IPS-18c (cell line): ENCODE results near the gene ARRB1.
"Not testable (repeated sequence)": the region's sequence is repeated elsewhere in the genome, so short reads cannot be mapped to it uniquely, and the experiment has no call there.

Experiments
- H3K4me3 ChIP-seq: 2 replicates; pipeline ENCODE4 v1.7.0; 2013; ENCODE audit warnings: low read depth, mild to moderate bottlenecking, low read length, moderate library complexity; ENCODE audit not compliant: insufficient read depth
- H3K9me3 ChIP-seq: one replicate; pipeline ENCODE4 v1.6.1; 2013; ENCODE audit warnings: mild to moderate bottlenecking, low read length, moderate library complexity; ENCODE audit not compliant: control insufficient read depth, insufficient read depth

ARRB1 gene

DNA sequence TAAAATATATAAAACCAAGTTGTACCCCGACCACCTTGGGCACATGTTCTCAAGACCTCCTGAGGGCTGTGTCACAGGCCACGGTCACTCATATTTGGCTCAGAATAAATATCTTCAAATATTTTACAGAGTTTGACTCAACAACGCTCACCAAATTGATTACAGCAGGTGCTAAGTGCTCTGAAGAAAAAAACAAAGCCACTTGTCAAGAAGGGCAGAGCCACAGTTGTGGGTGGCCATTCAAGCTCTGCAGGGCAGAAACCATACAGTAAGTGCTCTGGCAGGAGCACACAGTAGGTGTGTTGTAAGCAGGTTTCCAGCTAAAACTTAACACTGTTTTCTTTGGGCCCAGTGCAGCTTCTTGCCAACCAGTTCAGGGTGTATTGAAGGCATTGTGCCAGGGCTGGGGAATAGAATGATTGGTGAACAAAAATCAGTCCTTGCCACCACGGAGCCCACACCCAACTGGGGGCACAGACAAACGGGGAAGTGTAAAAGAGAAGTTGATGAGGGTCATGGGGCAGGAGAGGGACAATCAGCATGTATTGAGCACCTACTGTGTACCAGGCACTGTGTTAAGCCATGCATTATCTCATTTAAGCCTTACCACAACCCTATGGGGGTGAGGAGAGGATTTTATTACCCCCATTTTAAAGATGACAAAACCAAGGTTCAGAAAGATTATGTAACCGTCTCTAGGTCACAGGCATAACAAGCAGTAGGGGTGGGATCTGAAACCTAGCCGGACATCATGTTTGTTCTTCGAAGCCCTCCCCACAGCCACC, 18.2 kb downstream of the ARRB1 start:
- H3K4me3 ChIP-seq, result no peak overlapping the region
- H3K9me3 ChIP-seq, result no peaks in the 10 kb centered on the region

DNA sequence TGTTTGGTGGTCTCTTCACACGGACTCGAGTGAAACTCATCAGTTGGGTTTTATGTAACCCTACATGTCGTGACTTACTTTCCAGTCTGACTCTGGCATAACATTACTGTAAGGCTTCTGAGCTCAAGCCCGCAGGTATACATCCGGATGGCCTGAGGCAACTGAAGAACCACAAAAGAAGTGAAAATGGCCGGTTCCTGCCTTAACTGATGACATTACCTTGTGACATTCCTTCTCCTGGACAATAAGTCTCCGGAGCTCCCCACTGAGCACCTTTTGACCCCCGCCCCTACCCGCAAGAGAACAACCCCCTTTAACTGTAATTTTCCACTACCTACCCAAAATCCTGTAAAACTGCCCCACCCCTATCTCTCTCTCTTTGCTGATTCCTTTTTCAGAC, 19.7 kb downstream of the ARRB1 start:
- H3K9me3 ChIP-seq, H3K4me3 ChIP-seq: not testable (repeated sequence)

DNA sequence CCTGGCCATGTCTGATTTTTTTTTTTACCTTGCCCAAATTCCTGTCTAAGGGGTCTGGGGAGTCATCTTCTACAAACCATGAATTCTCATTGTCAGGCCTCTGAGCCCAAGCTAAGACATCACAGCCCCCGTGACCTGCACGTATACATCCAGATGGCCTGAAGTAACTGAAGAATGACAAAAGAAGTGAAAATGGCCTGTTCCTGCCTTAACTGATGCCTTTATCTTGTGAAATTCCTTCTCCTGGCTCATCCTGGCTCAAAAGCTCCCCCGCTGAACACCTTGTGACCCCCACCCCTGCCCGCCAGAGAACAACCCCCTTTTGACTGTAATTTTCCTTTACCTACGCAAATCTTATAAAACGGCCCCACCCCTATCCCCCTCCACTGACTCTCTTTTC, 20.2 kb downstream of the ARRB1 start:
- H3K4me3 ChIP-seq, H3K9me3 ChIP-seq: not testable (repeated sequence)

DNA sequence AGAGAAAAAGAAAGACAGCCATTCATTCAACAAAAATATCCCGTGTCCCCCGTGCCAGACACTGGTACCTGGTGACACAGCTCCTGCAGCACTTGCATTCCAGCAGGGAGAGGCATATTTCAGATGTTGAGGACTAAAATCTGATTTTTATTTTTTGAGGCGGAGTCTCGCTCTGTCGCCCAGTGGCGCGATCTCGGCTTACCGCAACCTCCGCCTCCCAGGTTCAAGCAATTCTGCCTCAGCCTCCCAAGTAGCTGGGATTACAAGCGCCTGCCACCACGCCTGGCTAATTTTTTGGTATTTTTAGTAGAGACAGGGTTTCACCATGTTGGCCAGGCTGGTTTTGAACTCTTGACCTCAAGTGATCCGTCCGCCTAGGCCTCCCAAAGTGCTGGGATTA, 20.6 kb downstream of the ARRB1 start:
- H3K4me3 ChIP-seq, H3K9me3 ChIP-seq: not testable (repeated sequence)

GRCh38 chr11:75330291-75330690, 21.2 kb downstream of the ARRB1 start:
- Histone ChIP-seq H3K9me3 (no peaks in the 10 kb centered on the region), H3K4me3 (no peak overlapping the region)

DNA sequence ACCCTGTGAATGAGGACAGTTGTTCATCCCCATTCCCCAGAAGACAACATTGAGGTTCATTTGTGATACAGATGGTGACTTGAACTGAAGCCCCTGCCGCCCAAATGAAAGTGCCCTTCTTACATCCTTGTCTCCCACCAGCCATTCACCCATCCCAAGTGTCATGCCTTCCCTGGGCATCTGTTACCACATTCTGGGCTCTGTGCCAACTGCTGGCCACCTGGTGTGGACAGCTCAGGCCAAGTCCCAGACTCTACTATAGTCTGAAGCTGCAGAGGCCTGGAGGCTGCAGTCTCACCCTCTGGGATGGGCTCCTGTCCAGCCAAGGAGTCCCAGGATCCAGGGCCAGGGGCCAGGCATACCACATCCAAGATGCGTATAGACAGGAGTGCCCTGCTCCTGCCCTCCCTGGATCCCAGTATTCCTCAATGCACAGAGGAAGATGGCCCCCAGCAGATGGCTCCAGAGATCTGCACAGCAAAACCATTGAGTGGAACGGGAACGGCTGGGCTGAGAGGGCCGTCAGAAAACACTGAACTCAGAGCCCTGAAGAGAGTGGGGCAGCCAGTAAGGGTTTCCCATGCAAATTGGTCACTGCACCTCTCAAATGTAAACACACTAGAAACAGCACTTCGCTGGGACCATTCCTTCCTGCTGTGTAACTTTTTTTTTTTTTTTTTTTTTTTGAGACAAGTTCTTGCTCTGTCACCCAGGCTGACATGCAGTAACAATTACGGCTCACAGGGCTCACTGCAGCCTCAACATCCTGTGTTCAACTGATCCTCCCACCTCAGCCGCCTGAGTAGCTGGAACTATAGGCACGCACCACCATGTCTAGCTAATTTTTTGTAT, 22.8 kb downstream of the ARRB1 start:
- no peak overlapping the region for H3K4me3 ChIP-seq
- H3K9me3 ChIP-seq, result no peaks in the 10 kb centered on the region

GRCh38 chr11:75326439-75326810, 25.0 kb downstream of the ARRB1 start:
- no peaks in the 10 kb centered on the region for H3K9me3 ChIP-seq
- H3K4me3 ChIP-seq, result no peak overlapping the region

- no peaks in the 10 kb centered on the region for H3K9me3 ChIP-seq
- H3K4me3 ChIP-seq, result no peak overlapping the region
Observed at GRCh38 chr11:75325713-75326438, 25.6 kb downstream of the ARRB1 start.

DNA sequence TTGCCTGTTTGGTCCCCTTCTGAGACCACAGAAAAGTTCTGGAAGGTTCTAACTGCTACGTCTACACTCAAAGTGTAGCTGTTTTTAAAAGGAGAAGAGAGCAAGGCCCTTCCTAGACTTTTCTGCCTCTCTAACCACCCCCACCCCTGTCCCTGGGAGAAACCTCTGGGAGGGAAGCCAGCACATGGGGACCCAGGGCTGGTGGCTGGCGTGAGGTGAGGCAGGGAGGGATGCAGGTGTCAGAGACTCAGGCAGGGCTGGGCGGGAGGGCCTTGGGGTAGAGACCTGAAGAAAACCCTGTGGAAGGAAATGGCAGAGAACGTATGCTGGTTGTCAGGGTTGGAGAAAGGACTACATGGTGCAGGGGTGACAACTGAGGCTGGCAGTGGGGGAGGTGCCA, 26.7 kb downstream of the ARRB1 start:
- Histone ChIP-seq H3K9me3 (no peaks in the 10 kb centered on the region), H3K4me3 (no peak overlapping the region)

DNA sequence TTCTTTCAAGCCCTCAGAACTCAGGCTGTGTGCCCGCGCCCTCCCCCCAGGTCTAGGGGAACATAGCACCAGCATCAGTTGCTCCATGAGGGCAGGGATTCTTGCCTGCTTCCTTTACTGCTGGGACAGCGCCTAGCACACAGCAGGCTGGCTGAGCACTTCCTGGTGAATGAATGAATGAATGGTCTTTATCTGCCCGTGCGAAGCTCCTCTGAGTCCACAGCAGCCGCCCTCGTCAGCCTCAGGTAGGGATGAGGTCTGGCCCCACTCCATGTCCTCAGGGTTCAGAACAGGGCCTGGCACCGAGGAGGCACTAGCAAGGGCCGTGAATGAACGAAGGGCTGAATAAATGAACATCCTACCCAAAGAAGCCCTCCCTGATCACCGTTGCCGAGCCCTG, 27.3 kb downstream of the ARRB1 start:
- no peak overlapping the region for H3K4me3 ChIP-seq
- no peaks in the 10 kb centered on the region for H3K9me3 ChIP-seq

DNA sequence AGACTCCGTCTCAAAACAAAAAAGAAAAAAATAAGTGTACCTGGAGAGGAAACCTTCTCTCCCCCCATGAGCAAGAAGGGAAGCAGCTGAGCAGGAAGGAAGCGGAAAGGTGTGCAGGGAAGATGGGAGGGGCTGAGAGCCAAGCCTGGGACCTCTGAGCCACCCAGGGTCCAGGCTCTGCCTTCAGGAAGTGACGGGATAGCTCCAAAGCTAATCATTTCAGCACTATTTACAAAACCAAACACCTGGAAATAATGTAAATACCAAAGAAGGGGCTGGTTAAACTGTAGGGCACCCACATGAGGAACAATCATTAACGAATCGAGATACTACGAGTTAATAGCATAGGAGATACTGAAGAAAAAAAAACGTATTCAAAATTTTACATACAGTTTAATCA, 27.9 kb downstream of the ARRB1 start:
- no peaks in the 10 kb centered on the region for H3K9me3 ChIP-seq
- H3K4me3 ChIP-seq, result no peak overlapping the region

DNA sequence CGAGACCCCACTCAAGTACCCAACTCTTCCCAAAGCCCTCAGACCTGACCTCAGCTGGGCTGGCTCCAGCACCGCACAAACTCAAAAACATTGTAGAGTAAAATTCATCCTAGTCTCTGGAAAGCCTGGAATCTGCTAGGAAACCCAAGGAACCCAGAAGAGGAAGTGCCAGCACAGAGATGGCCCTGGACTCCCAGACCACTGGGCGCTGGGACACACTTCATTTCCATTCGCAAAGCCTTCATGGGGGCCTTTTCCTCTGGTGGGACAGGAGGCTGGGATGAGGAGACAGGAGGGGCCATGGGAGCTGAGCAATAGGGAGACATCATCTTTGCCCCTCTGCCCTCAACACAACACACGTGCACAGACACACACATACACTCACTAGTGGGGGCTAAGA, 30.8 kb downstream of the ARRB1 start:
- Histone ChIP-seq H3K9me3 (no peaks in the 10 kb centered on the region), H3K4me3 (no peak overlapping the region)

DNA sequence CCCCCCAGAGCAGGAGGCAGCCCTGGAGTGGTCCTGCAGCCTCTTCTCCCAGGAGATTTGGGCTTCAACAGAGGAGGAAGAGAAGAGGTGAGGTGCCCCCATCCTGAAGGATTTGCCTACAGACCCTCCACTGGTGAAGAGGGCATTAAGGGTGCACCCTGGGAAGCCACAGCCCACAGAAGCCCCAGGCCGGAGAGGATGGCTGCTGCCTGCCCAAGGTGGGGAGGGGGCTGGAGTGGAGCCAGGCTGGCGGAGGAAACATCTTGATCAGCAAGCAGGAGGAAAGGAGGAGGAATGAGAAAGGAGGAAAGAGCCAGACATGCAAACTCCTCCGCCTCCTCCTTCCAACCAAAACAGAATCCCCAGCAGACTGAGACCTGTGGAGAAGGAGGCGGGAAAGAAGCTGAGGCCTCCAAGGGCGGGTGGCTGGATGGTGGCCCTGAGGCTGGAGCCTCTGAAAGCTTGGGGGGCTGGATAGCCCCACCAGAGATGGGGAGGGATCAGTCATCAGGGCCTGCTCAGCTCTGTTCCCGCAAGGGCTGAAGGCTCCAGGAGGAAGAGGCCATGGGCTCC, 31.3 kb downstream of the ARRB1 start:
- Histone ChIP-seq H3K4me3 (no peak overlapping the region), H3K9me3 (no peaks in the 10 kb centered on the region)

DNA sequence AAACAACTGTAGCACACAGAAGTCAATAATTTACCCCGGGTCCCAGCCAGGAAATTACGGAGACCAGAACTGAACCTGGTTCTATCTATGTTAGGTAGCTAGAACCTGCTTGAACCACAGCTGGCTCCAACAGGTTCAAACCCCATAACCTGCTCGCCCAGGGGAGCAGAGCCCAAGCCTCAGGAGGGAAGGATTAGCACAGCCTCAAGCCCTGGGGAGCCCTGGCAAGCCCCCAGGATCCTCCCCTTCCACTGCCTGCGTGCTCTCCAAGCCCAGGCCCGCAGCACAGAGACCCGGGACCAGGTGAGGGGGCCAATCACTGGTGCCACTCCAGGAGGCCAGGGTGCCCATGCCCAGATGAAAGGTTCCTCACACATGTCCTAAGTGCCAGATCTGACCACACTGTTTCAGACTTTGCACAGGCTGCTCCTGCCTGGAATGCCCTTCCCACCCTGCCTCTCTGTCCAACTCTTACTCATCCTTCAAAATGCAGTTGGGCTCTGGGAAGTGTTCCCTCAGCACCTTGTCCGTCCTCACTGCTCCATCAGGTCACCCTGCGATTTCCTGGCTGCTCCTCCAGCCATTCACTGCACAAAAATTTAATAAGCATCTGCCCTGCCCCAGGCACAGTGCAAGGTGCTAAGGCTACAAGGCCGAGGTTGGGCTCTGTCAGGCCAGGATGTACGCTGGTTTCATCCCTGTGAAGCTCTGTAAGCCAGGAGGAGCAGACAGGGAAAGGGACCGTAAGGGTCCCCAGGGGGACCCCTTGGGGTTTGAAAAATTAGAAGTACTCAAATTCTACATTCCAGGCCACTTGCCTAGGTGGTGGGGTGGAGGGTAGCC, 32.2 kb downstream of the ARRB1 start:
- Histone ChIP-seq H3K9me3 (no peaks in the 10 kb centered on the region), H3K4me3 (no peak overlapping the region)

- no peak overlapping the region for H3K4me3 ChIP-seq
Observed at GRCh38 chr11:75317446-75318122, 33.9 kb downstream of the ARRB1 start.

DNA sequence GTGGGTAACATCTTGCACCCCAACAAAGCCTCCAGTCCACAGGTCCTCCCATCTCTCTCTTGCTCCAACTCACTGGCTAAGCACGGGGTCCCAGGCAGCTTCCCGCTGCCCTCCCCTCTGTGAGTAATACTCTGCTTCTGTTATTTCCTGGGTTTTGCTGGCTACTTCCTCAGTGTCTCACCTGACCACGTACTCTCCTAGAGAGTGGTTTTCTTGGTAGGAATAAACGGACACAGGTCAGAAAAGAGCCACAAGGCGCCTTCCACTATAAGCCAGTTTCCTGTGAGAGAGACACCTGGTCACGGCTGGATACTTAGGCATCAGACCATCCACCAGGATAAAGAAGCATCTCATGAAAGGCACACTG, 36.0 kb downstream of the ARRB1 start:
- H3K4me3 ChIP-seq, result no peak overlapping the region
- peaks cover 4% of the 10 kb centered on the region for H3K9me3 ChIP-seq

More at GRCh38 chr11:75317446-75318122, 33.9 kb downstream of the ARRB1 start:
- H3K9me3 ChIP-seq, result peaks cover 1% of the 10 kb centered on the region
